IPS-20b (cell line): ENCODE results near the gene CHRNB2.
A peak's percentile ranks its signal among the peaks of the same experiment; 100 is the strongest.

Source experiments
- H3K27ac ChIP-seq: one replicate; pipeline ENCODE4 v1.5.1; 2013; ENCODE audit warnings: low read length
- H3K27me3 ChIP-seq: 2 replicates; pipeline ENCODE4 v1.6.1; 2013; ENCODE audit warnings: mild to moderate bottlenecking, low read length, inconsistent platforms; ENCODE audit not compliant: insufficient read depth
- H3K36me3 ChIP-seq: 2 replicates; pipeline ENCODE4 v1.6.1; 2013; ENCODE audit warnings: low read depth, mild to moderate bottlenecking, inconsistent platforms, low read length, moderate library complexity; ENCODE audit not compliant: insufficient read depth
- H3K4me1 ChIP-seq: 2 replicates; pipeline ENCODE4 v1.6.1; 2013; ENCODE audit warnings: mild to moderate bottlenecking, control low read depth, inconsistent platforms, low read length, moderate library complexity; ENCODE audit not compliant: insufficient read depth
- H3K4me3 ChIP-seq: 2 replicates; pipeline ENCODE4 v1.5.1; 2013; ENCODE audit warnings: mild to moderate bottlenecking, low read length, inconsistent platforms
- H3K9ac ChIP-seq: 2 replicates; pipeline ENCODE4 v1.6.1; 2013; ENCODE audit warnings: low read depth, mild to moderate bottlenecking, inconsistent platforms, low read length, moderate library complexity
- H3K9me3 ChIP-seq: 2 replicates; pipeline ENCODE4 v1.6.1; 2013; ENCODE audit warnings: mild to moderate bottlenecking, low read depth, low read length, inconsistent platforms; ENCODE audit not compliant: insufficient read depth

CHRNB2 gene

DNA sequence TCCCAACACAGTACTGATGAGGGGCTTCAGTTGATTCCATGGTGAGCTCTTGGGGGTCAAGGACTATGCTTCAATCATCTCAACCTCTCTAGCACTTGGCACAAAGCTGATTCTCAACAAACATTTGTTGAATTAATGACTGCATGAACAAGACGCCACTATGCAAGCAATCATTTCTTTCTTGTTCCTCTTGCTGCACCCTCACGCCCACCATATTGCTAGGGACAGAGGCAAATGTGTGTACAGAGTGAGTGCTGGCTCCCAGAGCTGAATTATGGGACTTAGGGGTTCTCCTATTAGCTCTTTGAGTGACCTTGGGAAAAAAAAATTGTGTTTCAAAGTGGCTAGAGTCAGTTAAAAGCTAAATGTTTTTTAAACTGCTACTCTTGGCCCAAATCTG, 38.0 kb downstream of the CHRNB2 start:
- Histone ChIP-seq H3K27me3 (no peaks in the 10 kb centered on the region), H3K4me1 (peaks cover 22% of the 10 kb centered on the region; the same call in 1 of the 2 replicates), H3K9ac (no peak overlapping the region), H3K36me3 (peaks cover 37% of the 10 kb centered on the region), H3K27ac (no peak overlapping the region), H3K4me3 (no peak overlapping the region), H3K9me3 (no peaks in the 10 kb centered on the region)

DNA sequence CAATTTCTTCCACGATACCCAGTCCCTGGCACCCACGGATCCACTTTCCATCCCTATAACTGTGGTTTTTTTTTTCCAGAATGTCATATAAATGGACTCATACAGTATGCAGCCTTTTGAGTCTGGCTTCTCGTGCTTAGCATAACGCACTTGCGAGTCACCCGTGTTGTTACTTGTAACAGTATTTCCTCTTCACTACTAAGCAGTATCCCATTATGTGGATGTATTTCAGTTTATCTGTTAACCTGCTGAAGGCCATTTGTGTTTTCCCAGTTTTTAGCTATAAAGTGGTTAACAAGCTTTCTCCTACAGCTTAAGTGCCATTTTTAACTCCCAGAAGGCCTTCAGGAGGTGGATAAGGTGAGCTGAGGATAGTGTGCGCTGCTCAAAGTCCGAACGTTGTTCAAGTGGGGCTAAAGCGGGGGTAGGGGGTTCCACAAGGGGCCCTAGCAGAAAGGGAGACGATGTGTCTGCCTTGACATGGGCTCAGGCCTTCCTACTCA, 39.6 kb downstream of the CHRNB2 start:
- peaks cover 20% of the 10 kb centered on the region for H3K36me3 ChIP-seq
- H3K27me3 ChIP-seq = no peaks in the 10 kb centered on the region
- peak overlapping the region; percentile 88 for H3K9ac ChIP-seq
- no peaks in the 10 kb centered on the region for H3K9me3 ChIP-seq
- H3K4me1 ChIP-seq = peaks cover 37% of the 10 kb centered on the region
- peak overlapping the region; percentile 97 for H3K27ac ChIP-seq
- peak overlapping the region; percentile 96 for H3K4me3 ChIP-seq

DNA sequence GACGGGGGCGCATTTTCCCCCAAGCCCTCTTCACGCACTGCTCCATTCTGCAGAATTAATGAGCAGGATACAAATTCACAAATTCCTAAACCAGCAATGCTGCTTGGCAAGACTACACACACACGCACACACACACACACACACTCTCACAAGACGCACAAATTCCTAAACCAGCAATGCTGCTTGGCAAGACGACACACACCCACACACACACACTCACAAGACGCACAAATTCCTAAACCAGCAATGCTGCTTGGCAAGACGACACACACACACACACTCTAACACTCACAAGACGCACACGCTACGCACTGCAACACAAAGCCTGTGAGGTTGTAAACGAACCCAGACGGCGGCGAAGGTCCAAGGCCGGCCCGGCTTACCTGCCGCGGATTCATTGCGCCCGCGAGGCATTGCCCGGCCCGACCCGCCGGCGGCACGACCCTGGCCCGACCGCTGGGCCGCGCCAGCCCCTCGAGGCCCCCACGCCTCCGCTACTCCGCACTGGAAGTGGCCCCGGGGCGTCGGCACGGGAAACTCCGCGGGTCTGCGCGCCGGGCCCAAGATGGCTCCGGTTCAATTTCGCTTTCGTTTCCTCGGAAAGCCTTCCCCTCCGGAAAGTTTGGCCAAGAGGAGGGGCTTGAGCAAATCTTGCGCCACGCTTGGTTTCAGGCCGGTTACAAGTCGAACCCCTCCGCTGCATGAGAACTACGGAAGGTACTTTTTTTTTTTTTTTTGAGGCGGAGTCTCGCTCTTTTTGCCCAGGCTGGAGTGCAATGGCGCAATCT, 40.2 kb downstream of the CHRNB2 start, which contains the start of gene ADAR:
TSS of gene ADAR (minus strand) at position 578 of the 788 bp plus-strand sequence. CDS start at position 398, 180 bp downstream.
- Histone ChIP-seq H3K27me3 (no peaks in the 10 kb centered on the region), H3K4me3 (peak within 1 kb of the TSS; percentile 96), H3K9ac (peak within 1 kb of the TSS; percentile 88), H3K36me3 (peaks cover 14% of the 10 kb centered on the region; the same call in 1 of the 2 replicates), H3K27ac (peak within 1 kb of the TSS; percentile 97), H3K9me3 (no peaks in the 10 kb centered on the region), H3K4me1 (peaks cover 37% of the 10 kb centered on the region)

DNA sequence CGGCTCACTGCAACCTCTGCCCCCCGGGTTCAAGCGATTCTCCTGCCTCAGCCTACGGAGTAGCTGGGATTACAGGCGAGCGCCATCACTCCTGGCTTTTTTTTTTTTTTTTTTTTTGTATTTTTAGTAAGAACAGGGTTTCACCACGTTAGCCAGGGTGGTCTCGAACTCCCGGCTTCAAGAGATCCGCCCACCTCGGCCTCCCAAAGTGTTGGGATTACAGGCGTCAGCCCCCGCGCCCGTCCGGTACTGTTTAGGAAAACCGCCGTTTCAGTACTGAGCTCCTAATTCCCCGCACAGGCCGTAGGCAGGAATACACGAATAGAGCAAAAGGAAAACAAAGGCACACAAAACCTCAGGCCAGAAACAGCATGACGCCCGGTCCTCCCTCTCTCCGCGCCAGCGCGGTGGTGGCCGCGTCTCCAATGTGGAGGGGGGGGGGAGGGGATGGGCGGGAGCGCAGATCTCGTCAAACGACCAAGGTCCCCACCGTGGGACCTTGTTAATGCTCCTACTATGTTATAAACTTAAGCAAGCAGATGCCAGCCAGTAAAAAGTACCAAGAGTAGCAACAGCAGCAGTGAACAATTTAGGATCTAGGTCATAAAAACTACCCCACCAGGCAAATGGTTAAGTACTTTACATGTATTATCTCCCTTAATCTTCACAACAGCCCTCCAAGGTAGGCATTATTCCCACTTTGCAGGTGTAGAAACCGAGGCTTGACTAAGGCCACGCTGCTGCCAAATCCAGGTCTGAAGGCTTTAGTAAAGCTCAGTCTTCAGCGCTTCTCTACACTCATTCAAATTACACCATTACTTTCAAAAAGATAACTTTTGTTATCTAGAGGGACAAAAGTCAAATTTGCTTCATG, 41.1 kb downstream of the CHRNB2 start:
- no peaks in the 10 kb centered on the region for H3K9me3 ChIP-seq
- H3K9ac ChIP-seq = peak overlapping the region; percentile 88
- H3K36me3 ChIP-seq = peaks cover 8% of the 10 kb centered on the region; the same call in 1 of the 2 replicates
- peak overlapping the region; percentile 97 for H3K27ac ChIP-seq
- peak overlapping the region; percentile 96 for H3K4me3 ChIP-seq
- no peaks in the 10 kb centered on the region for H3K27me3 ChIP-seq
- H3K4me1 ChIP-seq = peaks cover 37% of the 10 kb centered on the region

DNA sequence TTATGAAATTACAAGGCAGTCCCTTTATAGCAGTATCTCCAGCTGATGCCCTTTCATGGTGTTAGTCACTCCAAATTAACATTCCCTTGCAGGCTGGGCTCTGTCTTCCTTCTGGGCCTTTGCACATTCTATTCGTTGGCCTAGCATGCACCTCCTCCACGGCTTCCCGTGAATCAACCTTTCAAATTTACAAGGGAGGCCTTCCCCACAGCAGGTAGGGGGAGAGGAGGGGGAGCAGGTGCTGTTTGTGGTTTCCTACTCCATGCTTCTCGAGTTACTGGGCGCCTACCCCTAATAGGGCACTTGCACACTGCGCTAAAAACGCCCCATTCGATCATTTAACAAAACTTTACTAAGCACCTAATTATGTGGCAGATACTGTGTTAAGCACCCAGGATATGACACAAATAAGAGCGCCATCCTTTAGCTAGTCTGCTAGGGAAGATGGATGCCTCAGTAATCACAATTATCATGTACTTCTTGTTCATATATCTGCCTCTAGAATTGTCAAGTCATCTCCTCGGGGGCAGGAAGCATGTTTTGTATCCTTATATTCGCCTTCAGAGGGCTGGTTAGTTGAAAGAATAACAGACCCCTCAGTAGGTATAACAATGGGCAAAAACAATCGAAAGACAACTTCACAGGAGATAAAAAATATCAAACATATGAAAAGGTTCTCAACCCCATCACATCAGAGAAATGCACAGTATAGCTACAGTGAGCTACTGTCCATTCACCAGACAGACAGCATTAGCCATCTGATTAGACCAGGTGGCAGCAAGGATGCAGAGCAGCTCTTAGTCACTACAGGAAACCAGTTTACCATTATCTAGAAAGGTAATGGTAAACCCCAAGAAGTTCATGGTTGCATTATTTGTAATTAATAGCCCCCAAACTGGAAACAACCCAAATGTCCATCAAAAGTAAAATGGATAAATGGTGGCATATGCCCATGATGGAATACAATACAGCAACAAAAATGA, 42.1 kb downstream of the CHRNB2 start:
- peak overlapping the region; percentile 96 for H3K4me3 ChIP-seq
- peak overlapping the region; percentile 92 for H3K27ac ChIP-seq
- peak overlapping the region; percentile 88 for H3K9ac ChIP-seq

DNA sequence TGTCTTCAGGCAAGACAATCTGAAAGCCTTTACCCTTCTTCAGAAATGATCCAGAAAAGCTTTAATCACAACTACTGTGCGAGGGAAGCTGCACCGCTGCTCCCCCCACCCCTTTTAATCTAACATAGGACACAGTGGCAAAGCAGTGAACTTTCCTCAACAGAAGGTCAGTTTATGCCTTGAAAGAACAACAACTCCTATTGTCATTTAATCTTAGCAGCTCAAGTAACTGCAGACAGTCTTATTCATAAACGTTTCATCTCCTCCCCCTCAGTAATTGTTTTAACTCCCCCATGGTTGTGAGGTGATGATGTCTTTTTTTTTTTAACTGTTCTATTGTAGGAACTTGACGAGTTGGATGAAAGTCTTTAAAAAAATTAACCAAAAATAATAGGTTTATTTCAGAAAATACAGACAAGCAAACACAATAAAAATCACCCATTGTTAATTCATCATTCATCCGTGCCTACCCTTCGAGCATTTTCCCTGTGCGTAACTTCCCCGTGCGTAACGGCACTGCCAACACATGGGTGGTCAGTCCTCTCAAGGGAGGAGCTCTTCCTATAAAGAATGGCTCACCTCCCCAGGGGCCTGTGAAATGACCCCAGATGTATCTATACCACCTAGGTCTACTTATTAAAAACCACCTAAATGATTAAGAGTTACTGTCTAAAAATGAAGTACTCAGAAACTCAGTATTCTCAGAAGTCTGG, 43.7 kb downstream of the CHRNB2 start:
- peak overlapping the region; percentile 48 for H3K4me3 ChIP-seq
- peak overlapping the region; percentile 11 for H3K27ac ChIP-seq
- H3K9ac ChIP-seq = peak overlapping the region; percentile 70; the same call in 1 of the 2 replicates
- H3K27me3 ChIP-seq = no peaks in the 10 kb centered on the region
- peaks cover 49% of the 10 kb centered on the region for H3K4me1 ChIP-seq
- no peaks in the 10 kb centered on the region for H3K9me3 ChIP-seq
- no peaks in the 10 kb centered on the region for H3K36me3 ChIP-seq

More for the DNA sequence above, 42.1 kb downstream of the CHRNB2 start:
- Histone ChIP-seq H3K36me3 (peaks cover 8% of the 10 kb centered on the region; the same call in 1 of the 2 replicates), H3K4me1 (peaks cover 41% of the 10 kb centered on the region), H3K9me3 (no peaks in the 10 kb centered on the region), H3K27me3 (no peaks in the 10 kb centered on the region)

DNA sequence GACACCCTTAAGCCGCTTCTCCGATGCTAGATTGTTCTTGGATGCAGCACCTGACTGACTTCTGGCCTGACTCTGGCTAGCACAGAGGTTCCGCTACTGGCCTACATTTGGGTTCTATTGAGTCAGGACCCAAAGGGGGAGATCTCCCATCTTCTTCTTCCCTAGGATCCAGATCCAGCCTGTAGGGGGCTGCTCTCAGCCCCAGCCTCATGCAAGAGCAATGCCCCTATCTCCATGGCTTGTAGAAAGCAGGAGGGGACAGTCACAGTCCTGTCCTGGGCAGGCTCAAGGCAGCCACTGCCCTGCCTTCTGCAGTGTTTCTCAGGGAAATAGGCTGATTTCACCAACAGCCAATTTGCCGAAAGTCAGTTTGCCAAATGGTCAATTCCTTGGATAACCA, 46.7 kb downstream of the CHRNB2 start:
- no peaks in the 10 kb centered on the region for H3K27me3 ChIP-seq
- H3K4me1 ChIP-seq = peaks cover 49% of the 10 kb centered on the region
- H3K4me3 ChIP-seq = no peak overlapping the region
- H3K27ac ChIP-seq = no peak overlapping the region
- no peaks in the 10 kb centered on the region for H3K9me3 ChIP-seq
- no peak overlapping the region for H3K9ac ChIP-seq
- no peaks in the 10 kb centered on the region for H3K36me3 ChIP-seq

DNA sequence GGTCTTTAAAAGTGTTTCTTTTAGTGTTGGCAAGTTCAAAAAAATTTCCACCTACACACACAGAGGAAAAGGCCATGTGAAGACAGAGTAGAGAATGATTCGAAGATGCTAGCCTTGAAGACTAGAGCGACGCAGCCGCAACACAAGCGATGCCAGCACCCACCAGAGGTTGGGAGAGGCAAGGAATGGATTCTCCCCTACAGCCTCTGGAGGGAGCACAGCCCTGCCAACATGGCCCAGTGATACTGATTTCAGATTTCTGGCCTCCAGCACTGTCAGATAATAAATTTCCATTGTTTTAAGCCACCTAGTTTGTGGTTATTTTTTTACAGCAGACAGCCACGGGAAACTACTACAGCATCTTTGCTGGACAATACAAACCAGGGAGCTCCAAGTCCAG, 47.3 kb downstream of the CHRNB2 start:
- H3K27me3 ChIP-seq = no peaks in the 10 kb centered on the region
- H3K4me3 ChIP-seq = no peak overlapping the region
- no peak overlapping the region for H3K27ac ChIP-seq
- H3K36me3 ChIP-seq = no peaks in the 10 kb centered on the region
- no peaks in the 10 kb centered on the region for H3K9me3 ChIP-seq
- H3K4me1 ChIP-seq = peaks cover 45% of the 10 kb centered on the region
- no peak overlapping the region for H3K9ac ChIP-seq

DNA sequence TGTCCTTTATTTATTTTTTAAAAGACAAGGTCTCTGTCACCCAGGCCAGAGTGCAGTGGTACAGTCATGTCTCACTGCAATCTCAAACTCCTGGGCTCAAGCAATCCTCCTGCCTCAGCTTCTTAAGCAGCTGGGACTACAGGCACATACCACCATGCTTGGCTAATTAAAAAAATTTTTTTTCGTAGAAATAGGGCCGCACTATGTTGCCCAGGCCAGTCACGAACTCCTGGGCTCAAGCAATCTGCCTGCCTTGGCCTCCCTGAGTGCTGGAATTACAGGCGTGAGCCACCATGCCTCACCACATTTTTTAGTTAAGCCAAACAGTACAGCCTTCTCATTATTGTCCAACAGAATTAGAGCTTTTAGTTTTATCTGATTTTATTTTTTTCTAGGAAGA, 47.8 kb downstream of the CHRNB2 start:
- H3K4me1 ChIP-seq = peaks cover 40% of the 10 kb centered on the region
- H3K27me3 ChIP-seq = no peaks in the 10 kb centered on the region
- no peak overlapping the region for H3K4me3 ChIP-seq
- H3K36me3 ChIP-seq = no peaks in the 10 kb centered on the region
- H3K27ac ChIP-seq = no peak overlapping the region
- H3K9me3 ChIP-seq = no peaks in the 10 kb centered on the region
- no peak overlapping the region for H3K9ac ChIP-seq

DNA sequence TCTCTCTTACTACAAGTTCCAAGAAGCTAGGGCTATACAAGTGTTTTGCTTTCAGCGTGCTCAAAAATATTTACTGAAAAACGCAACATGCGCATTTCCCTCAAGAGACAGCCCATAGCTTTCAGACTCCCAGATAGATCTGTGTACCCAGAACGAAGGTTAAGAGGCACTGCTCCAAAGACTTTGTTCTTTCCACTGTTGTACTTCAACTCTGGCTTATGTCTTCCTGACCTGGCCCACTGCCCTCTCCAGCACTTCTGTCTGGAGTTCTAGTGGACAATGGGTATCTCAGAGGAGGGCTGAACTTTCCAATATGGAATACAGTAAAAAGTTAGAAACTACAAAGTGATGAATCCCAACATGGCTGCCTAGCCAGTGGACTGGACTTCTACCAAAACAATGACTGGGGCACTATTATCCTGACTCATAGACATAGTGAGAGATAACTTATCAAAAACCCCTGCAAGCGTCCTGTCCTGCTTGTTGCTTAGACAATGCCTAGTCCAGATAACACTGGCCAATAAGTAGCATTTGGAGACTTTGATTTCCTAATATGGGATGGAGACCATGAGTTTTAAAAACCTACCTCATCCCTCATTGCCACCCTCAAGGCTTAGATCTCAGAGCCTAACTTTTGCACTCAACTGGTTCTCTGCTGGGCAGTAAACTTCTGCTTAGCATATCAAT, 49.2 kb downstream of the CHRNB2 start:
- Histone ChIP-seq H3K36me3 (no peaks in the 10 kb centered on the region), H3K9me3 (no peaks in the 10 kb centered on the region), H3K27ac (peak overlapping the region; percentile 56), H3K4me3 (no peak overlapping the region), H3K27me3 (no peaks in the 10 kb centered on the region), H3K9ac (no peak overlapping the region), H3K4me1 (peaks cover 26% of the 10 kb centered on the region)
